Activated naive CD4-positive, alpha-beta T cell treated with Interleukin-2 at 50 U/mL for 16 hours (primary cell): Measurements from ENCODE around the gene PSMB8.

Experiments used
- DNase-seq: peaks from one replicate; pipeline ENCODE4 v3.0.0-alpha.2; 2020

PSMB8 gene

DNA sequence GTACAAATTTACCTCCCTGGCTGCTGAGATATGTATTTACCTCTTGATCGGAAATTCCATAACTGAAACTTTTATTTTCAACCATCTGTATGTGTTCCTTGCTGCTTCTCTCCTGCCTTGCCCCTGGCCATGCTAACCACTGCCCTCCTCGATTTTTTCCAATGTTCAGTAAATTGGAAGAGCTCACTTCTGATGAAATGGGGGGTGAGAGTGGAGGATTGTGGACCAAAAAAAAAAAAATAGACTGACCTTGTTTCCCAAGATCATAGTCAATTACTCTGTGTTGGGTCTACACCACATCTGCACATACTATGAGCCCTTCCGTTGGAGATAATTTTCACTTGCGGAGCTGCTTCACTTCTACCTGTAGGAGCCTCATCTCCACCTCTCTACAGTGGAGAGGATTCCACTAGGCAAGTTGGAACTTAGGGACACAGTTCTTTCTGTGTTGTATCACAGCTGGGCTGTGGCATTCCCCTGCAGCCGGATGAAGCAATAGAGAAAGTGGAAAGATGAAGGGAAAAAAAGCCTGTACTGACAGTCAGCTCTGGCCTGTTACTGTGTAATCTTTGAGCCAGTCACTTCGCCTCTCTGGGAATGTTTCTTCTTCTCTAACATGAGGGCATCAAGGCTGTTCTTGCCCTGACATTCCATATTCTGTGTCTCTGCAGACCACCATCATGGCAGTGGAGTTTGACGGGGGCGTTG, 11.8 kb upstream of the PSMB8 start:
- no peak for DNase-seq

DNA sequence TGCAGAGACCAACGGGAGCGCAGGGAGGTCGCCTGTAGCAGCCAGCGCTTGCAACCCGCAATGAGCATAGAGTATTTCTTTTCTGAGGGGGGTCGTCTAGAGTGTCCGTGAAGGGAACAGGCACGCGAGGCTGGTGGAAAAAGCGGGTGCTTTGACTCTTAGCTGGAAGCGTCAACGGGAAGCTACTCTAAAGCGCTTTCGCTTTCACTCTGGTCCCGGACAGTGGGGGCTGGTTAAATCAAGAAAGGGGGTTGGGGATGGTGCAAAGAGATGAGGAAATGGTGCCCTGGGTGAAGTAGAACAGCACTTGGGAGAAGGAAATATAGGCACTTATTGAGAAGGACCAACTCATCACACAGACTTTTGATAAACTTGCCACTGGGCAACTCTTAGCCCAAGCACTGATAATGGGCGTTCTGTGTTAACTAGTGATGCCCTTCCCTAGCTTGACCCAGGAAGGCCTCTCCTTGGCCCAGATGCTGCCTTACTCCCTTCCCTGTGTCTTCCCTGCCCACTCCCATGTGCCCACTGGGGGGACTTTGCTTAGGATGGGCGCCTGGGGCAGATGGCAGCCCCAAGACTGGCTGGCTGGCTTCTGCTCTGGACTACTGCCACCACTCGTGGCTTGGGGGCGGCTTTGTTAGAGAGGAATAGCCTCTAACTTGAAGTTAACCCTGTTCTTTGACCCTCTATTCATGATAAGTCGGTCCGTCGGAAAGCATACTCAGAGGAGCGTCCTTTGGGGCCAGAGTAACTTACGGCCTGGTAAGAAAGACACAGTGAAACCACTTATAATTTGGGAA, 10.7 kb upstream of the PSMB8 start:
- DNase-seq = peak; percentile 64

DNA sequence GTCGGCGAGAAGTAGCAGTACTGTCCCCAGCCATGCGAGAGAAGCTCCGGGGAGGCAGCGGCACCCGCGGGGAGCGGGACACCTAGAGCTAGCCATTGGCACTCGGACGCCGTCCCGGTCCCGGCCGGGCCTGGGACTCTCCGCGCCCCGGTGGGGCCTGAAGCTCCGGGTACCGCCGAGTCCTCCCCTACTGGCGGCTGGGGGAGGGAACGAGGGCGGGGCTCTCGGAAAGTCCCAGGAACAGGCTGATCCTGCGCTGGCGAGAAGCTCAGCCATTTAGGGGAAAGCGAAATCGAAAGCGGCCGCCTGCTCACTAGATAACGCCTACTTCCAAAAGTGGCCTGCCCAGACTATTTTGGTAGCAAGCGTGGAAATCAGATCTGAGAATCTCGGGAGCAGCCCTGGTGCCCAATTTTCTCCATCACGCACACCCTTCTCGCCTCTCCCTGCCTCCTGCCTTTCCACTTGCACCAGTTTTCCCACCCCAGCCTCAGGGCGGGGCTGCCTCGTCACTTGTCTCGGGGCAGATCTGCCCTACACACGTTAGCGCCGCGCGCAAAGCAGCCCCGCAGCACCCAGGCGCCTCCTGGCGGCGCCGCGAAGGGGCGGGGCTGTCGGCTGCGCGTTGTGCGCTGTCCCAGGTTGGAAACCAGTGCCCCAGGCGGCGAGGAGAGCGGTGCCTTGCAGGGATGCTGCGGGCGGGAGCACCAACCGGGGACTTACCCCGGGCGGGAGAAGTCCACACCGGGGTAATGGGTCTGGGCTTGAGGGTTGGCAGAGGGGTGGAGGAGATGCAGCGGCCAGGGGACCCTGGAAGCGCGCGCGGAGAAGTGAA, 9.9 kb upstream of the PSMB8 start, which contains the start of the genes PSMB9 and TAP1:
TSS of gene PSMB9 (plus strand) at position 652 of the 835 bp plus-strand sequence. CDS start at position 690, 38 bp downstream.
TSS of gene TAP1 (minus strand) at position 164 of the 835 bp plus-strand sequence. CDS start at position 96, 68 bp downstream.
- DNase-seq = peak; percentile 98

DNA sequence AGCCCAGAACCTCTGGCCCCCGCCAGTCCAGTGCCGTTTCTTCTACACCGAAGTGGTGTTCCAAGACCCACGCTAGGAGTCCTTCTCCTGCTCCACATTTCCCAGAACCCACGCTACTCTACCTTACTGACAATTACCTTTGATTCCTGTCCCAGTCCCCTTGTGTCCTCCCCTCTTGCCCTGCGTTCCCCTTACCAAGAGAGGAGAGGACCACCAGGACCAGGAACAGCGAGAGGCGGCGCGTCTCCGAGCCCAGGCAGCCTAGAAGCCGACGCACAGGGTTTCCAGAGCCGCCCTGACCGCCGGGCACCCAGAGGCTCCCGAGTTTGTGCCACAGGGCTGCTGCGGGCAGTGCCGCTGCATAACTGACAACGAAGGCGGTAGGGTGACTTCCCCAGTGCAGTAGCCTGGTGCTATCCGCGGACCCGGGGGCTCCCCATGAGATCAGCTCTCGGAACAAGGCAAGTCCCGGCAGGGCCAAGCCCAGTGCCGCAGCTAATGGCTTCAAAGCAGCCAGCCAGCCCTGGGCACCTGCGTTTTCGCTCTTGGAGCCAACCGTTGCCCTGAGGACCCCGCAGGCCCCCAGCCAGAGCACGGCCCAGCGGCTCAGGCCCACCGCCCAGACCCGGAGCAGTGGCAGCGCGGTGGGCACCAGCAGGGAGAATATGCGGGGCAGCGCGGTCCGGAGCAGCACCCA, 9.1 kb upstream of the PSMB8 start:
- peak; percentile 71 for DNase-seq

DNA sequence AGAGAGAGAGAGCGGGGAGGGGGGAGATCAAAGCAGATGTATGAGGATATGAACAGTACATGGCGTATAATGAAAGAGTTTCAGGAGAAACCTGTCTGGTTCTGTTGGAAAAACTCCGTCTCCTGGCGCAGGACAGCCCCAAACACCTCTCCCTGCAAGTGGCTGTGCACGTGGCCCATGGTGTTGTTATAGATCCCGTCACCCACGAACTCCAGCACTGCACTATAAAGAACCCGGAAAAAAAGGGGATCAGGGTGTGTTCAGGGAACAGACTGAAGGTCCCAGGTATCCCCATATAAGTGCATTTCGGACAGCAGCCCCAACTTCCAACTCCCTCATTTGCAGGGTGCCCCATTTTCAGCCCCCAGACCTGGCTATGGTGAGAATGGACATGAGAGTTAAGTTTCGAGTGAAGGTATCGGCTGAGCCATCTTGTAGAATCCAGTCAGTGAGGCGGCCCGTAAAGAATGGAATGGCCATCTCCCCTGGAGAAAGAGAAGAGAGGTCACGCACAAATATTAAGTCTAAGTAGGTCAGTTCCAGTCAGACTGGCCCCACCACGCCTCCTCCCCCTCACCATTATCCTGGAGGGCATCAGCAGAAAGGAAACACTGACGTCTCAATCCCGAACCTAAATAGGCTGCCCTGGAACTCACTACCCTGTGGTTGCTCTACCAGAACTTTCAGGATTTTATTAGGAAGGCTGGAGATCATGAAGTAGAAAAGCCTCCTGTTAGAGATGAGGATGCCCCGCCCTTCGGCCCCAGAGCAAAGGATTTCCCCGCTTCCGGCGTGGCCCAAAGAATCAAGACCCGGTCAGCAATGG, 8.4 kb upstream of the PSMB8 start:
- DNase-seq = peak; percentile 48

DNA sequence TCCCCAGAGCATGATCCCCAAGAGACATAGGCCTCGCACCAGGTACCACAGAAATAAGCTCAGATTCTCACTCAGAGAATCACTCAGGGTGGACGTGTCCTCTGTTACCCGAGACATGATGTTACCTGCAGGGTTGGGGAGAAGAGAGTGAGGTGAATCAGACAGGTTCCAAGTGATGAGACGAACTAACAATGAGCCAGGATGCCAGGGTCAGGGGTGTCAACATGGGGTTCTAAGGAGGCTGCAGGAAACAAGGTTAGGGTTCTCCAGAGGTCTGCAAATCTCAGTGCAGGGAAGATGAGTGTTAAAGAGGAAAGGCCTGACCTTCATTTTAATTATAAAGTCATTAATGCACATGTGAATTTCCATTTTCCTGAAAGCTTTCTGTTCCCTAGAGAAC, 7.2 kb upstream of the PSMB8 start:
- DNase-seq = no peak

DNA sequence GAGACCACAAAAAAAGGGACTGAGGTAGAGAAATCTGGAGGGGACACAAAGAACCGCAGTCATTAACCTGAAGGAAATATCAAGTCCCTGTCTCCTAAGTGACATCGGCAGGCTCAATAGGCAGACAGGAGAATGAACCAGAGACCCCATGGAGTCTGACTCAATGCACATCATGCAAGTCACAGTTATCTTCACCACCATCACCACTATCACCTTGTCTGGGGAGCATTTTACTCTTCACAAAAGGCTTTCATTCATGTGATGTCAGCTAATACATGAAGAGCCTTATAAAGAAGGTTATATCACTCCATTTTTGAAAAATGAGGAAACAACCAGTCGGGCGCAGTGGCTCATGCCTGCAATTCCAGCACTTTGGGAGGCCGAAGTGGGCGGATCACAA, 5.3 kb upstream of the PSMB8 start:
- no peak for DNase-seq

DNA sequence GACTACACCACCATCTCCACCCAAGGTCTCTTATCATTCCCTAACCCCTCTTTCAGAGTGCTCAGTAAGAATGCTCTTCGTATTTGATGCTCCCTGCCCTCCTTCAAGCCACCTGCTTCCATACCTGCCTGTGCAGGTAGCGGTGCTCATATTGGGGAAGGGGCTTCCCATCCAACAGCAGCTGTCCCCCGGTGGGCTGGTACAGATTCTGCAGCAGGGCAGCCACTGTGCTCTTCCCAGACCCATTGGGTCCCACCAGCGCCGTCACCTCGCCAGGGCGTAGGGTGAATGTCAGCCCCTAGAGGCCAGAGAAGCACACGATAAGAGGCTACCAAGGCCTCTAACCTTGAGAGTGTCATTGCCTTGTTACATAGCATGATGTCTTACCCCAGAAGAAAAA, 3.9 kb upstream of the PSMB8 start:
- no peak for DNase-seq

DNA sequence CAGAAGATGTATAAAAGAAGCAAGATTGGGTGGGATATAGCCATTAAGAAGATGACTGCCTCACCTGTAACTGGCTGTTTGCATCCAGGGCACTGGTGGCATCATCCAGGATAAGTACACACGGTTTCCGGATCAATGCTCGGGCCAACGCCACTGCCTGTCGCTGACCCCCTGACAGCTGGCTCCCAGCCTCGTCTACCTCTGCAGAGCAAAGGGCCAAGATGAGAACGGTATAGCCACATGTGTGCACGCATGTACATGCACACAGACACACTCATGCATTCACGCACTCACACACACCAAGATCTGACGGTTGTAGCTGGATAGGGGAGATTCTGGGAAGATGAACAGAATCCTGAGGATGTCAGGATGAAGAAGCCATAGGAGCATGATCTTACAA, 3.2 kb upstream of the PSMB8 start:
- no peak for DNase-seq

DNA sequence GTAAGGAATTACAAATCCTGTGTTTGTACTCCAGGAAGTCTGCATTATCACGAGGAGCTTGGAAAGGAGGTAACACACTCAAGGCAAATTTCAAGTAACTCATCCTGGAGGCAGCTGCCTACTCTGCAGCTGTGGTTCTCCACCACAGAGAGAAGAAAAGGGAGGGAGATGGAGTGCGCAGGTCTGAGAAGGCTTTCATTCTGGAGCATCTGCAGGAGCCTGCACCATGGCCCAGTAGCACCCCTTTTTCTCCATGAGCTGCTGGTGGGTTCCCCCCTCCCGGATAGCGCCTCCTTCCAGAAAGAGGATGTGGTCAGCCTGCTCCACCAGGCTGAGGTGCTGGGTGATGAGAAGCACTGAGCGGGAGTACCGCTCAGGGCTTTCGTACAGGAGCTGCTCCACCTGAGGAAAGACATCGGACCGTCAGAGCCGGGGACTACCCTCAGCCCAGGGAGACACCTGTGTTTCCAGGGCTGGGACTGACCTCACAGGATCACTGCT, 1.6 kb upstream of the PSMB8 start:
- peak; percentile 42 for DNase-seq

DNA sequence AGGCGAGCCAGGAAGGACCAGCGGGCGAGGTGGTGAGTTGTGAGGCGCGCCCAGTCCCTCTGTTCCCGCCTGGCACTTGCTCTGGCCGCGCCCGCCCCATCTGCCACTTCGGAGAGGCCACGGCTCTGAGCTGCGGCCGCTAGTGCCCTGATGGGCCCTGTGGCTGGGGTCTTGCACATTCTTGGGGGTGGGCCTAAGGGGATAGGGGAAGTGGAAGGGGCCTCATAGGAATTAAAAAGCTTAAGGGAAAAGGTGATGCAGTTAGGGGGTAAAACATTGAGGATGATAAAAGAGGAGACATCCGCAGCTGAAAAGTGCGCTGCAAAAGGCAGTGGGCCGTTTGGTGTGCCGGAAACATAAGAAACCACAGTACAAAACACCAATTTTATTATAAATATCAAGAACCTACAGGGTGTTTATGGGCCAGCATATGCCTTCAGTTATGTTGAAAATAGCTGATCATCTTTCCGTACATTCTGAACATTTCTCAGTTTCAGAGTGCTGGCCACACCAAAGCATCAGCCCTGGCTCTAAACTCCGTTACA, 1.1 kb upstream of the PSMB8 start:
- no peak for DNase-seq

DNA sequence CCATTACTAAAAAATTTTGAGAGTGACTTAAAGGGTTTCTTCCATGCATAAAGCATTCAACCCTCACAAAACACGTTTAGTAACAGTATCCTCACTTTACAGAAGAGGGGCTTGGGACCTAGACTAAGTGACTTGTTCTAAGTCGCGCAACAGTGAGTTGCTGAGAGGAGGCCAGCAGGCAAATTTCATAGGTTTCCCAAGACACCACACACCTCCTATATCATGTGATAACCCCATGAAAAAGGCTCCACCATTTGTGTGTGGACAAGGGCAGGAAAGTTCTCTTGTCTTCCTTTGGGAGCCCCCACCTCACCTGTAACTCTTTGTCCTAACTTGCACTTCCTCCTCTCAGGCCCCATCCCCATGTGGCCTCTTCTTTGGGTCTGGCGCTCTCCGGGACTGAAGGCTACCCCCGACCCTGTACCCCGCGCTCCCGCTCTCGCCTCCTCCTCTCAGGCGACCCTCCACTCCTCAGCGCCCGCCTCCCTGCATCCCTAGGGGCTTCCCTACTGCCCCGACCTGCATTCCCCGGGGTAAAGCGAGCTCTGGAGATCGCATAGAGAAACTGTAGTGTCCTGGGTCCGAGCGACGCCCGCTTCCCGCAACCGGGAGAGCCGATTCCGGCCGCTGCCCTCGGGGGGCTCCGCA, 392 bp downstream of the PSMB8 start:
- DNase-seq = no peak

DNA sequence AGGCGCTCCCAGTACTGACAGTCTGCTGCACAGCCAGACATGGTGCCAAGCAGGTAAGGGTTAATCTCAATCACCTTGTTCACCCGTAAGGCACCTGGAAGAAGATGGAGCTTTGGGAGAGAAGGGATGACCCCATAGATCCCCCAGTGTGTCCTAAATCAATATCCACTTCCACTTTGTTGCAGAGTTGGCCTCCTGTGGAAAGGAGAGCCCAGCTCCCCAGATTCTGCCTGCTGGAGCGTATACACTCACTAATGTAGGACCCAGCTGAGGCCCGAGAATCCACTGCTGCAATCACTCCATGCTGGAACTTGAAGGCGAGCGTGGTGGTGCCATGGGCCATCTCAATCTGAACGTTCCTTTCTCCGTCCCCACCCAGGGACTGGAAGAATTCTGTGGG, 1.2 kb downstream of the PSMB8 start:
- no peak for DNase-seq

DNA sequence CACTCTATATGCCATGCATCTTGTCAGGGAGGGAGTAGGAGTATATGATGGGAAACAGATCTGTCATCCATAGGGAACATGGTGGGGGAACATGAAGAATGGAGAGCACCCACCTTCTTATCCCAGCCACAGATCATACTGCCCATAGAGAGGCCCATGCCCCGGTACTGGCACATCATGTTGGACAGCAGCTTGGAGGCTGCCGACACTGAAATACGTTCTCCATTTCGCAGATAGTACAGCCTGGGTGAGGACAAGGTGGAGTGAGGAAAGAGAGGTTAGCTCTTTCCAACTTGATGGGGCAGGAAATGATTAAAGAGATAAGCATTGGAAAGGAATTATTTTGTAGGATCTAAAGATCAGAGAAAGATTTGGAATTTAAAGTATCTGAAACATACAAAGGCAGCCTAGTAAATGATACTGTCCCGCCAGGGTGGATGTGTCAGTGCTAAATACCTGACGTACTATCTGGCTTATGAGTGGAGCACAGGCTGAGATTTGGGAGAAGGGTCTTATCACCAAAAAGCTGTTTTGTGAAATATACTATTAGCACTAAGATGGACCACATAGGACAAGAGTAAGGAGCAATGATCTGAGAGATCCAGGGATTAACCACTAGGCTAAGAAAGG, 1.7 kb downstream of the PSMB8 start:
- DNase-seq = no peak

DNA sequence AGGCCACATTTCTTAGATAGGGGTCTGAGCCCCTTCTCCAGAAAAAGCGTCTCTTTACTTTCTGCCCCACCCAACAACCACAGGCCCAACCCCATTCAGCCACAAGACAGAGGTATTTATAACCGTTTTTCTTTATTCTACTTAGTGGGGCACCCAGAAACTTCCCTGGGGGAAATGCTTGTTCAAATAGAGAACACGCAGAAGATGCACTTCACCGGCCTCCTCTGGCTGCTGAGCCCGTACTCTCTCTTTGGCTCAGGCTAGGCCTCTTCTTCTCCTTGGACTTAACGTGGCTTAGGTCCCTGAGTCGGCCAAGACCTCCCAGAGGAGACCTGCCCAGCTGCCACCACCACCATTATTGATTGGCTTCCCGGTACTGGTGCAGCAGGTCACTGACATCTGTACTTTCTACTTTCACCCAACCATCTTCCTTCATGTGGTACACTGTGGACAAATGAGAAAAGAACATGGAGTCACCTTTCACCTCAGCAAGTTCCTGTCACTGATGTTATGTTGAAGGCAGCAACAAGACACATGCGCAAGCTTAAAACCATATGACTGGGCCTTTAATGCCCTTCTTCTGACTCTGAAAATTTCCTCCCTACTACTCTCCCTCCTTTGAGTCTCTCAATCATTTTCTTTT, 3.1 kb downstream of the PSMB8 start:
- DNase-seq = peak; percentile 29

DNA sequence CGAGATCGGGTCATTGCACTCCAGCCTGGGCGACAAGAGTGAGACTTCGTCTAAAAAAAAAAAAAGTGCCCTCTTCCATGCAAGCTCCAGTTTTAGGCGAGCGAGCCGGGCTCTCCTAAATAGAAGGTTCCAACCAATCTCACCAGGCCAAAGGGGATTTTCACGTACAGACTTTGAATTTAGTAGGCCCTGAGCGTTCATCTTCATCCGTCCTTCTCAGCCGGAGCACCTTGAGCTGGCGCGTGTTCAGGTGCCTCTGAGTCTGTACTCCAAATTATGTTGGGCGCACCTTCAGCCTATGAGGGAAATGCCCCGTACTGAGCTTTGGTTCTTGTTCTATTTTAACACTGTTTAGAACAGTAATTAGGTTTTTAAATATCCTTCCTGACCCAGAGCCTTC, 4.5 kb downstream of the PSMB8 start:
- DNase-seq = no peak

DNA sequence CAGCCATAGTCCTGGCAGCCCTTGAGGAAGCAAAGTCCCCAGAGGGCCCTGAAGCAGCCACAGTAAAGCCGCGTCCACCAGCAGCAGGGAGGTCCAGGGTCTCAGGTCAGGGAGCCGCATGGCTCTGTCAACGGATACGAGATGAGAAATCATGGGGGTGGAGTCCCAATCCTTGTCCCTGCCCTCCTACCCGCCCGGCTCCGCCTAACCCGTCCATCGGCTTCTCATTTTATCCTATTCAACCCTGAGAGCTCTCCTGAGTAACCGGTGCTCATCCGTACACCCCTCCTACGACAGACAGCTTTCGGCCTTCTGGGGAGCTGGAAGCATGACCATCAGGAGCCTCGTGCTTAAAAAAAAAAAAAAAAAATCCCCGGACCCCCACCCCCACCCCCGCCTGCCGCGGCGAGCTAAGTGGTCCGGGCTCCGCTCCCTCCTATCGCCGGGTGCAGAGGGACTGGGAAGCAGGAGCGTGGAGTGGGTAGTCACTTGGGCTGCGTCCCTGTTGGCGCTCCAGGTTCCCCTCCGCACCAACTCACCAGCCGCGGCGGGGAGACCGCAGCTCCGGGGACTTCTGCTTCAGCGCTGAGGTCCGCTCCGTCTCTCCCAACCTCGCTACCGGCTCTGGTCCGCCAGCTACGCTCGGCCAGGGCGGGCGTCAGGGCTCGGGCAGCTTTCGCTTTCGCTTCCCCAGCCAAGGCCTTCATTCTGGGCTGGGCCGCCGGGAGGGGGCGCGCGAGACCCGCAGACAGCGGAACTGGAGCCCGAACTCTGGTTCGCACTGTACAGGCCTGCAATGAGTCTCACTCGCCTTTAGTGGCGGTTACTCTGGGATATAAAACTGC, 5.5 kb downstream of the PSMB8 start, which contains the start of gene TAP2:
TSS of gene TAP2 (minus strand) at position 626 of the 845 bp plus-strand sequence. CDS start at position 120, 506 bp downstream.
- peak; percentile 99 for DNase-seq

DNA sequence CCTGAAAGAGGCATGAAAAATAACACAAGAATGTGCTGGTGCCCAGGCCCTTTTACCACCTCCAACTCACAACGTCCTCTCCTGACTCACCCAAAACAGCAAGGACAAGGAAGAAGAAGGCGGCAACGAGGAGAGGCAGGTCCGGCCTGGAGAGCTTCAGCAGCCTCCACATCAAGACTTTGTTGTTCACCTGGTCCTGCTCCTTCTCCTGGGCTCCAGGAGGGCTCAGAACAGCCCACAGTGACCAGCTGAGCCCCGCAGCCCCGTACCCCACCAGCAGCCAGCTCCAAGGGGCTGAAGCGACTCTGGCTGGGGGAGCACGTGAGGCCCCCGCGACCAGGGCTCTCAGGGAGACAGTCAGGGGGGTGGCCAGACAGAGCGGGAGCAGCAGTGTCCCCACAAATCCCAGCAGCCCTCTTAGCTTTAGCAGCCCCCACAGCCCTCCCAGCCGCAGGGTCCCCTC, 6.2 kb downstream of the PSMB8 start:
- DNase-seq = no peak
